GM23338 (cell line): ENCODE results near the gene CAVIN2. TPM values are rescaled to one million over a fixed set of nuclear protein-coding genes. Genes with fewer than 3 reads are reported as not detected.

Source experiments
- ATAC-seq: fragments of 200-7000 bp; cut with Tn5 transposase; 3 replicates; pipeline ENCODE4 v1.9.1; 2020
- DNase-seq: peaks from one replicate; pipeline ENCODE4 v3.0.0-alpha.2; 2015; ENCODE audit warnings: low spot score
- H2AFZ ChIP-seq: fragments of 200-600 bp; sonication (generic); 2 replicates; pipeline ENCODE4 v1.8.0; 2016; ENCODE audit warnings: antibody characterized with exemption, mild to moderate bottlenecking, moderate library complexity
- H3F3A ChIP-seq: fragments of 200-600 bp; sonication (generic); replicated peaks from 2 replicates; pipeline ENCODE4 v1.8.0; 2017; ENCODE audit warnings: antibody characterized with exemption, mixed run types, low read depth
- H3K27ac ChIP-seq: fragments of 200-600 bp; sonication (generic); 2 replicates; pipeline ENCODE4 v1.6.1; 2016; ENCODE audit warnings: low read depth
- H3K27me3 ChIP-seq: fragments of 200-600 bp; sonication (generic); 2 replicates; pipeline ENCODE4 v1.8.0; 2016; ENCODE audit warnings: mild to moderate bottlenecking, mixed run types, moderate library complexity; ENCODE audit not compliant: insufficient read depth
- H3K36me3 ChIP-seq: fragments of 200-600 bp; sonication (generic); 2 replicates; pipeline ENCODE4 v1.8.0; 2016; ENCODE audit warnings: mild to moderate bottlenecking; ENCODE audit not compliant: insufficient read depth
- H3K4me1 ChIP-seq: fragments of 200-600 bp; sonication (generic); 2 replicates; pipeline ENCODE4 v1.8.0; 2016; ENCODE audit warnings: mild to moderate bottlenecking, moderate library complexity; ENCODE audit not compliant: insufficient read depth
- H3K4me2 ChIP-seq: fragments of 200-600 bp; sonication (generic); 2 replicates; pipeline ENCODE4 v1.7.1; 2017; ENCODE audit warnings: mixed run types
- H3K4me3 ChIP-seq: fragments of 200-600 bp; sonication (generic); 2 replicates; pipeline ENCODE4 v1.6.1; 2016; ENCODE audit warnings: mixed run types
- H3K79me2 ChIP-seq: fragments of 200-600 bp; sonication (generic); replicated peaks from 2 replicates; pipeline ENCODE4 v1.8.0; 2017; ENCODE audit warnings: mild to moderate bottlenecking; ENCODE audit not compliant: insufficient read depth
- H3K9me2 ChIP-seq: fragments of 200-600 bp; sonication (generic); 2 replicates; pipeline ENCODE4 v1.8.0; 2017; ENCODE audit not compliant: insufficient read depth
- H4K20me1 ChIP-seq: fragments of 200-600 bp; sonication (generic); replicated peaks from 2 replicates; pipeline ENCODE4 v1.8.0; 2017; ENCODE audit warnings: mild to moderate bottlenecking; ENCODE audit not compliant: insufficient read depth
- H3K27ac Mint-ChIP-seq: 2 replicates; pipeline ENCODE4 v1.8.0; 2020; ENCODE audit warnings: inconsistent platforms, mild to moderate bottlenecking, moderate library complexity, mixed read lengths
- H3K27me3 Mint-ChIP-seq: 3 replicates; pipeline ENCODE4 v1.8.0; 2022; ENCODE audit warnings: low read depth, mild to moderate bottlenecking, moderate library complexity, mixed read lengths, inconsistent platforms; ENCODE audit not compliant: insufficient read depth, poor library complexity
- H3K36me3 Mint-ChIP-seq: 3 replicates; pipeline ENCODE4 v1.8.0; 2021; ENCODE audit warnings: low read depth, mild to moderate bottlenecking, inconsistent platforms, moderate library complexity, mixed read lengths
- H3K4me1 Mint-ChIP-seq: 3 replicates; pipeline ENCODE4 v1.8.0; 2020; ENCODE audit warnings: mild to moderate bottlenecking, inconsistent platforms, mixed read lengths
- H3K4me3 Mint-ChIP-seq: 3 replicates; pipeline ENCODE4 v1.8.0; 2021; ENCODE audit warnings: moderate library complexity, mild to moderate bottlenecking, inconsistent platforms, mixed read lengths
- H3K9me3 Mint-ChIP-seq: 3 replicates; pipeline ENCODE4 v1.8.0; 2020; ENCODE audit warnings: moderate library complexity, mild to moderate bottlenecking, inconsistent platforms, mixed read lengths
- CREB1 ChIP-seq: fragments of 250-450 bp; sonication (Bioruptor Pico); IDR thresholded peaks from 2 replicates; pipeline ENCODE4 v1.5.0; 2020; ENCODE audit warnings: low read depth, mild to moderate bottlenecking, moderate library complexity
- CTCF ChIP-seq, 2 experiments: fragments of 200-600 bp in 1 of 2; sonication (generic) in 1 of 2; conservative IDR thresholded peaks; 2 replicates each; pipeline versions ENCODE4 v1.5.1 to v1.6.1; 2016 to 2017; ENCODE audit warnings: antibody characterized with exemption in 2 of 2, low read depth in 2 of 2, mild to moderate bottlenecking in 2 of 2, moderate library complexity in 1 of 2
- ETS1 ChIP-seq: IDR thresholded peaks from 2 replicates; pipeline ENCODE4 v1.6.1; 2016; ENCODE audit warnings: antibody characterized with exemption
- EZH2 ChIP-seq: fragments of 200-600 bp; sonication (generic); IDR thresholded peaks from one replicate; pipeline ENCODE4 v1.8.0; 2017; ENCODE audit warnings: antibody characterized with exemption, mild to moderate bottlenecking, low read depth; ENCODE audit not compliant: unreplicated experiment
- EZH2phosphoT487 ChIP-seq: fragments of 200-600 bp; sonication (generic); IDR thresholded peaks from one replicate; pipeline ENCODE4 v1.8.1; 2018; ENCODE audit warnings: antibody characterized with exemption; ENCODE audit not compliant: unreplicated experiment
- JUNB ChIP-seq: IDR thresholded peaks from one replicate; pipeline ENCODE4 v1.6.1; 2016; ENCODE audit warnings: antibody characterized with exemption; ENCODE audit not compliant: unreplicated experiment
- NANOG ChIP-seq: IDR thresholded peaks from 2 replicates; pipeline ENCODE4 v1.6.1; 2016; ENCODE audit warnings: antibody characterized with exemption, borderline replicate concordance
- POLR2AphosphoS5 ChIP-seq: IDR thresholded peaks from 2 replicates; pipeline ENCODE4 v1.6.1; 2016; ENCODE audit warnings: antibody characterized with exemption, low read depth
- REST ChIP-seq: IDR thresholded peaks from one replicate; pipeline ENCODE4 v1.6.1; 2018; ENCODE audit warnings: antibody characterized with exemption; ENCODE audit not compliant: unreplicated experiment
- STAT1 ChIP-seq: IDR thresholded peaks from one replicate; pipeline ENCODE4 v1.6.1; 2016; ENCODE audit warnings: antibody characterized with exemption; ENCODE audit not compliant: unreplicated experiment
- ZNF114 ChIP-seq: fragments of 250-450 bp; sonication (Bioruptor Pico); IDR thresholded peaks from 2 replicates; pipeline ENCODE4 v1.5.0; 2020; ENCODE audit warnings: mild to moderate bottlenecking, moderate library complexity
- ZNF331 ChIP-seq: fragments of 250-450 bp; sonication (Bioruptor Pico); IDR thresholded peaks from 2 replicates; pipeline ENCODE4 v1.5.0; 2020; ENCODE audit warnings: low read depth, mild to moderate bottlenecking, moderate library complexity
- ZNF462 ChIP-seq: fragments of 250-450 bp; sonication (Bioruptor Pico); IDR thresholded peaks from 2 replicates; pipeline ENCODE4 v1.5.0; 2020; ENCODE audit warnings: mild to moderate bottlenecking, moderate library complexity
- polyA plus RNA-seq: library from polyadenylated mRNA; unstranded; fragments of >200 nt; fragmentation: Nextera tagmentation; extraction: Ambion mirVana; gene quantifications from 2 replicates; pipeline ENCODE4 v1.2.1, GENCODE V29; 2016
- total RNA-seq: library from RNA; depleted of rRNA; stranded (reverse); fragments of >200 nt; shearing (Covaris generic); gene quantifications from 2 replicates; pipeline ENCODE4 v1.2.3, GENCODE V29; 2014

CAVIN2 gene
- total and polyA plus RNA-seq, 2 experiments from 2014 or later: 0.07 to 0.15 TPM

- peaks cover 14% of the 10 kb centered on the region for H3K4me1 Mint-ChIP-seq
- no peaks in the 10 kb centered on the region for H3K27me3 ChIP-seq
- TF ChIP-seq CTCF (conservative IDR thresholded peaks at IDR 0.05; ENCODE audit: low read depth in 2 of 2) (no peak), JUNB (no peak), ZNF114 (CRISPR knock-in tag) (no peak), ETS1 (no peak), NANOG (no peak), REST (no peak), EZH2phosphoT487 (no peak), POLR2AphosphoS5 (no peak), EZH2 (no peak), ZNF331 (no peak), ZNF462 (no peak), STAT1 (no peak), CREB1 (no peak)
- no peak overlapping the region for H3K4me3 Mint-ChIP-seq
- no peak for ATAC-seq
- H3K36me3 Mint-ChIP-seq: no peaks in the 10 kb centered on the region
- no peak overlapping the region for H3K27ac ChIP-seq
- no peaks in the 10 kb centered on the region for H3K9me3 Mint-ChIP-seq
- H3K4me1 ChIP-seq: peaks cover 17% of the 10 kb centered on the region
- no peaks in the 10 kb centered on the region for H3K9me2 ChIP-seq
- no peak overlapping the region for H3K4me2 ChIP-seq
- H2AFZ ChIP-seq: no peak overlapping the region
- no peak for DNase-seq
- no peaks in the 10 kb centered on the region for H3K79me2 ChIP-seq
- no peaks in the 10 kb centered on the region for H3K36me3 ChIP-seq
- no peaks in the 10 kb centered on the region for H4K20me1 ChIP-seq
- H3K27ac Mint-ChIP-seq: peak overlapping the region; percentile 22; the same call in 1 of the 2 replicates
- no peaks in the 10 kb centered on the region for H3F3A ChIP-seq
- peaks cover 3% of the 10 kb centered on the region for H3K27me3 Mint-ChIP-seq
- no peak overlapping the region for H3K4me3 ChIP-seq
Measured at GRCh38 chr2:191855382-191855781, 8.5 kb upstream of the CAVIN2 start.
